Right ventricle myocardium superior (tissue), 1 donor: ENCODE data around the gene PEX11B. TPM values are rescaled to one million over a fixed set of nuclear protein-coding genes. Genes with fewer than 3 reads are reported as not detected.
"Not testable (repeated sequence)": the region's sequence is repeated elsewhere in the genome, so short reads cannot be mapped to it uniquely, and the experiment has no call there.

ENCODE experiments used
- ATAC-seq: fragments of 200-7000 bp; cut with Tn5 transposase; one replicate; pipeline ENCODE4 v1.9.1; 2020; ENCODE audit warnings: mild to moderate bottlenecking; ENCODE audit not compliant: poor library complexity
- DNase-seq: peaks from one replicate; pipeline ENCODE4 v3.0.0-alpha.2; 2020
- intact Hi-C: fragments of 100-400 bp; cut with DNase I; formaldehyde crosslinking; loops from one replicate; pipeline ENCODE4 v1.11.2; 2022
- total RNA-seq: library from RNA; stranded (reverse); fragmentation: NEBNext Ultra II Directional; extraction: Animal tissue kit (Norgen Biotek cat#: 25700); gene quantifications from one replicate; pipeline ENCODE4 v1.2.1, GENCODE V29; 2021
- donor health status: DM: no; HTN: yes; CAD: no; lungs with severe emphysema.

The PEX11B gene
- total RNA-seq, 1 donor from 2014 or later: 22.3 TPM

- ATAC-seq (no peak), DNase-seq (no peak)
- intact Hi-C loops: no loop called here
Observed at GRCh38 chr1:145956361-145956760, 37.8 kb upstream of the PEX11B start.

GRCh38 chr1:145955436-145955835 is 36.9 kb upstream of the PEX11B start:
- ATAC-seq: no peak
- intact Hi-C loops: no loop called here

GRCh38 chr1:145953861-145954260 is 35.3 kb upstream of the PEX11B start:
- intact Hi-C loops: no loop called here

More at GRCh38 chr1:145955436-145955835, 36.9 kb upstream of the PEX11B start:
- no peak for DNase-seq

GRCh38 chr1:145952903-145953302 is 34.4 kb upstream of the PEX11B start:
- DNase-seq: no peak
- intact Hi-C loops: no loop called here
- ATAC-seq: no peak

More at GRCh38 chr1:145953861-145954260, 35.3 kb upstream of the PEX11B start:
- ATAC-seq: no peak
- no peak for DNase-seq

GRCh38 chr1:145951526-145951925 is 33.0 kb upstream of the PEX11B start:
- intact Hi-C loops: no loop called here
- ATAC-seq (no peak), DNase-seq (no peak)

- intact Hi-C loops: no loop called here
- DNase-seq (no peak), ATAC-seq (peak; percentile 63)
Observed at GRCh38 chr1:145949219-145949618, 30.7 kb upstream of the PEX11B start.

- DNase-seq (no peak), ATAC-seq (no peak)
- intact Hi-C loops: no loop called here
Observed at GRCh38 chr1:145947551-145947950, 29.0 kb upstream of the PEX11B start.

DNA sequence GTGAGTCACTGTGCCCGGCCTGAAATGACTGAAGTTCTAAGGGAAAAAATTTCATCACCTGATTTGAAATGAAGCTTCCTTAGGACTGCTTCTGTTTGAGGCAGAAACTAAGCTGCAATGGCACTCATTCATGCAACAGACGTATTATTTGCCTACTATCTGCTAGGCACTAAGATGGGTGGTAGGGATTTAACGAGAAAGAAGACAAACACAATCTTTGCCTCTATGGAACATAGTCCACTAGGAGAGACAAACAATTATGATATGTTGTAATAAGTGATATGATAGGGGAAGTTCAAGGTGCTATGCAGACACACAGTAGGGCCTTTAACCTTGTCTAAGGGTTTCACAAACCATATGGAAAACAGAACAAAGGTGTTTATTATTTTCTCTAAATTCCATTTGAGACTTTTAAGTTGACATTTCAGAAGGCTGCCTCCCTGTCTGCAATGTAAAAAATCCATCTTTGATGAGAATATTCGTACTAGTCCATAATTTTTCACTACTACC is 28.0 kb upstream of the PEX11B start:
- DNase-seq: no peak
- intact Hi-C loops: no loop called here
- ATAC-seq: no peak

DNA sequence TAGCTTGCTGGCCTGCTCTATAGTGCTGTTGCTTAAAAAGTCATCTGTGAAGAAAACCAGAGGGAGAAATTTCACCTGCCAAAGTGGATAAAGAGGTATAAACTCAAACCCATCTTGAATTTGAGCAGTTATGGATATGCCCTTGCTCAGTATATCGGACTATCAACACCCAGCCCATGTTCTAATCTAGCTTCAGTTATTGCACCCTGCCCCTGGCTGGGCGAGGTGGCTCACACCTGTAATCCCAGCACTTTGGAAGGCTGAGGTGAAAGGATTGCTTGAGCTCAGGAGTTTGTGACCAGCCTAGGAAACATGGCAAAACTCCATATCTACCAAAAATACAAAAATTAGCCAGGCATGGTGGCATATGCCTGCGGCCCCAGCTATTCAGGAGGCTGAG is 26.0 kb upstream of the PEX11B start:
- DNase-seq (no peak), ATAC-seq (no peak)

DNA sequence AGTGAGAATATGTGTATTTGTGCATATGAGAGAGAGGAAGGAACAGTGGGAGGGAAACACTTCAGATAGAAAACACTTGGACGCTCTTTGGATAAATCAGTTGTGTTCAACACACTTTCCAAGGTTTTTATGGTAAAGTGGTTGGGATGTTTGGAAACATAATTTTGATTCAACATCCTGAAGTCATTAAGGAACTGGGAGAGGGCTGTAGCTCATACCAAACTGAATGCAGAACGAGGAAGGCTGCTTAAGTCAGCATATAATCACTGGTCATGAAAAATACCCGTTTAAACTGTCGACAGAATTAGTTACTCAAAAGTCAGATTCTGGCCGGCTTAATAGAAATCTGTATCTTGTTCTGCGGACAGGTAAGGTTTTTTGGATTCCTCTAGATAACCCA is 24.4 kb upstream of the PEX11B start:
- intact Hi-C loops: no loop called here
- ATAC-seq (no peak), DNase-seq (no peak)

More for the DNA sequence above, 26.0 kb upstream of the PEX11B start:
- intact Hi-C loops: no loop called here

GRCh38 chr1:145942405-145942804 is 23.9 kb upstream of the PEX11B start:
- ATAC-seq (no peak), DNase-seq (no peak)
- intact Hi-C loops: no loop called here

DNA sequence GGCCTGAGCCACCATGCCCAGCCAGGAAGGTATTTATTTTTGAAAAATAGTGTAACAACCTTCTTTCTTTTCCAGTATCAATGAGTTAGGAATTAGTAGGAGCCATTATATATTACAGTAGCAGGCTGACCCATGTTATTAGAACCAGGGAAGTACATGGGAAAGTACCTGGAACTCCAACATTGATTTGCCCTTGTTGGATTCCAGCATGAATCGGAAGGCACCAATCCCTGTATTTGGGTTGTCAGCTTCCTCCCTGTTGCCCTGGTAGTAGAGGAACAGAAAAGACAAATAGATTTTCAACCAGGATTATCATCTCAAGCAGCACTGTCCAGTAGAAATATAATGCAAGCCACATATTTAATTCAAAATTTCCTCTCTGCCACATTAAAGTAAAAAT is 18.9 kb upstream of the PEX11B start:
- DNase-seq: no peak
- no peak for ATAC-seq
- intact Hi-C loops: no loop called here

GRCh38 chr1:145936247-145936646 is 17.7 kb upstream of the PEX11B start:
- no peak for DNase-seq
- no peak for ATAC-seq
- intact Hi-C loops: no loop called here

GRCh38 chr1:145935708-145936107 is 17.2 kb upstream of the PEX11B start:
- intact Hi-C loops: no loop called here
- no peak for DNase-seq
- ATAC-seq: no peak

DNA sequence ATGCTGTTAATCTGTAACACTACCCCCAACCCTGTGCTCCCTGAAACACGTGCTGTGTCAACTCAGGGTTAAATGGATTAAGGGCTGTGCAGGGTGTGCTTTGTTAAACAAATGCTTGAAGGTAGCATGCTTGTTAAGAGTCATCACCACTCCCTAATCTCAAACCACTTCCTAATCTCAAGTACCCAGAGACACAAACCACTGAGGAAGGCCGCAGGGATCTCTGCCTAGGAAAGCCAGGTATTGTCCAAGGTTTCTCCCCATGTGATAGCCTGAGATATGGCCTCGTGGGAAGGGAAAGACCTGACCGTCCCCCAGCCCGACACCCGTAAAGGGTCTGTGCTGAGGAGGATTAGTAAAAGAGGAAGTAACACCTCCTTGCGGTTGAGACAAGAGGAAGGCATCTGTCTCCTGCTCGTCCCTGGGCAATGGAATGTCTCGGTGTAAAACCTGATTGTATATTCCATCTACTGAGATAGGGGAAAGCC is 14.0 kb upstream of the PEX11B start:
- ATAC-seq: not testable (repeated sequence)

DNA sequence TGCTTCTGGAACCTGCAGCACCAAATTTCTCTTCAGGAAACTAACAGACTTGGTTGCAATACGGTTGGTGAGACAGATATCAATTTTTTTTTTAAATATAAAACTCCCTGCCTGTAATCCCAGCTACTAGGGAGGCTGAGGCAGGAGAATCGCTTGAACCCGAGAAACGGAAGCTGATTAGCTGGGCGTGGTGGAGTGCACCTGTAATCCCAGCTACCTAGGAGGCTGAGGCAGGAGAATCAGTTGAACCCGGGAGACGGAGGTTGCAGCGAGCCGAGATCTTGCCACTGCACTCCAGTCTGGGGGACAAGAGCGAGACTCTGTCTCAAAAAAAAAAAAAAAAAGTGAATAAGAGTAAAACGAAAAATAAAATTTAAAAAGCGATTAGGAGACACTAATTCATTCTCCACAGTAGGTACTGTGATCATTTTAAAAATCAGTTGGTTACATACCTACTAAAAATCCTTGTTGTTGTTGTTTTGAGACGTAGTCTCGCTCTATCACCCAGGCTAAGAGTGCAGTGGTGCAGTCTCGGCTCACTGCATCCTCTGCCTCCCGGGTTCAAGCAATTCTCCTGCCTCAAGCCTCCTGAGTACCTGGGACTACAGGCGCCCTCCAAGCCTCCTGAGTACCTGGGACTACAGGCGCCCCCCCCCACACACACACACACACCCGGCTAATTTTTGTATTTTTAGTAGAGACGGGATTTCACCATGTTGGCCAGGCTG is 9.6 kb upstream of the PEX11B start:
- ATAC-seq: no peak
- intact Hi-C loops: no loop called here
- DNase-seq: no peak

More for the DNA sequence above, 14.0 kb upstream of the PEX11B start:
- DNase-seq, intact Hi-C loops: not testable (repeated sequence)

GRCh38 chr1:145927063-145927886 is 8.8 kb upstream of the PEX11B start, which contains the start of gene RBM8A:
Gene RBM8A, minus strand, starts transcription at chr1:145927484. Its CDS starts 58 bp downstream, at chr1:145927426.
- ATAC-seq: peak; percentile 98
- peak; percentile 94 for DNase-seq
- intact Hi-C loops: no loop called here

DNA sequence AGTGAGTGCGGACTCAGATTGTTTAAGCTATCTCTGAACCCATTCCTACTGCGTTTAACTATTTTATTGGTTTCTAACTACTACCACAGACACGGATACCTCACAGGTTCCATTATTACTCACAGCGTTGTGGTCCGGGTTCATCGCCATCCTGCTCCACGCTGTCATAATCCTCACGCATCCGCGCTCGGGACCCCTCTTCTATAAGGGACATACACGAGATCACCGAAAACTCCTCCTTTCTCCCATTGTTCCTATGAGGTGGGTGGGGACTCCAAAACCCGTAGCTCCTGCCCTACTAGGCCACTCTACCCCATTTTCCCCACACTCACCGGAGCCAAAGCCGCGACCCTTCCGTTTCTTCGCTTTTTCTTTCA is 8.2 kb upstream of the PEX11B start:
- intact Hi-C loops: no loop called here
- ATAC-seq (no peak), DNase-seq (no peak)

GRCh38 chr1:145922266-145922665 is 3.7 kb upstream of the PEX11B start:
- DNase-seq (no peak), ATAC-seq (no peak)
- intact Hi-C loops: no loop called here
